Frontal cortex (tissue), 4 donors: Measurements from ENCODE around the gene WHRN. TPM values are rescaled to one million over a fixed set of nuclear protein-coding genes. Genes with fewer than 3 reads are reported as not detected.

Experiments
- DNase-seq, 2 donors: peaks; one replicate each; pipeline ENCODE4 v3.0.0; 2012; ENCODE audit warnings: low spot score in 2 of 2
- FAIRE-seq: peaks from 2 replicates; lab custom pipeline; 2012; peaks lifted over from hg19 to GRCh38; lab: Jason Lieb, UNC
- total RNA-seq: library from RNA; depleted of rRNA; stranded (reverse); fragments of >200 nt; gene quantifications from one replicate; pipeline ENCODE4 v1.2.3, GENCODE V29; 2014
- donor health status: control.
- donor health status: control.
- donor health status: control.

The WHRN gene
- 0.41 TPM for total RNA-seq

DNA sequence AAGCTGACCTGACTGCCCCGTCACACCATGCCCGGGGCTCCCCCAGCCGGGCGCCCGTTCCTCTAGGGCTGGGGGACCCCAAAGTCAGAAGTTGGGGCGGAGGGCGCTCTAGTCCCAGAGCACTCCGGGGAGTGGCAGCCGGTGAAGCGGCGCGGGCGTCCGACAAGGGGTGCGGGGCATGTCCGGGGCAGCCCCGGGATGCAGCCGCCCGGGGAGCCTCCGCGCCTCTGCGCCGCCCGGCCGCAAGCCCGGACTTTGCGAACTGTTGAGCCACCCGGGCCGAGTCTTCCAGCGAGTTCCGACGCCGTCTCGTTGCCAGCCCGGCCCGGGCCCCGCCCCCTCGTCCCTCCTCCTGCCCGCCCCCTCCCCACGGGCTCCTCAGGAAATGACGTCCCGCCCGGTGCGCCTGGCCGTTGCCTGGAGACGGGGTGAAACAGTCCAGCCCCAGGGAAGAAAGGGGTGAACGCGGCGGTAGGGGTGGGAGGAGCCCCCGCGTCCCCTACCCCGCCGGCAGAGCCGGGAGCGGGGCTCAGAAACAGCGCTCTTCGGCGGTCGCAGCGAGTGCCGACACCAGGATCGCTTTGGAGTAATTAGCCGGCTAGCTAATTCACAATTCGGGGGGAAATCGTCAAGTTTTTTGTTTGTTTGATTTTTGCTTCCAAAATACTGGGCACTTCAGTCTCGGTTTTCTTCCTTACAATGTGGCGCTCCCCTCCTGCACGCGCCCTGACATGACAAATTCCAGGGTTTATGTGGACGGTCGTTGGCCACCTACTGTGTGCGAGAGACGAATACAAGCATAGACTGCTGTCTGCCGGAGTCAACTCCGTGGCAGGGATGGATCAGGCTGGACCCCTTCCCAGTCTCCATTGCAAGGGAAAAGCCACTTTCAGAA lies at the start of gene WHRN:
Gene WHRN (minus strand): TSS at position 287 of the 895 bp plus-strand sequence. CDS start 672 bp downstream, outside the sequence.
- DNase-seq (peak; percentile 92 to 95), FAIRE-seq (no peak)

DNA sequence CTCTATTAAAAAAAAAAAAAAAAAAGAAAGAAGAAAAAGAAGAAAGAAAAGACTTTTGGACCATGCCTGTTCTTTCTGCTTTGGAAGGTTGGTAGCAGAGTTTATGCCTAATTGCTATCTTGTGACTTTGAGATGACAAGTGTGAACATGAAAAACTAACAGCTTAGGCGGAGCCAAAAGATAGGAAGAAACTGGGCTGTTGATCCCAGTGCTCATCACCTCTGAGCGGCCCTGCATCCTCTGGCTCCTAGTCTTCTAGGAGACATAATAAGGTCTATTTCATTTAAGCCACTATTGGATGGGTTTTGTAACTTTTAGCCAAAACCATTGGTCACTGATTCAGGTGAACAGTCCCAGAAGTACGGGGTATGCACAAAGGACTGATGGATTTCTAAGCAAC lies 47.9 kb upstream of the WHRN start:
- no peak for FAIRE-seq
- no peak for DNase-seq

DNA sequence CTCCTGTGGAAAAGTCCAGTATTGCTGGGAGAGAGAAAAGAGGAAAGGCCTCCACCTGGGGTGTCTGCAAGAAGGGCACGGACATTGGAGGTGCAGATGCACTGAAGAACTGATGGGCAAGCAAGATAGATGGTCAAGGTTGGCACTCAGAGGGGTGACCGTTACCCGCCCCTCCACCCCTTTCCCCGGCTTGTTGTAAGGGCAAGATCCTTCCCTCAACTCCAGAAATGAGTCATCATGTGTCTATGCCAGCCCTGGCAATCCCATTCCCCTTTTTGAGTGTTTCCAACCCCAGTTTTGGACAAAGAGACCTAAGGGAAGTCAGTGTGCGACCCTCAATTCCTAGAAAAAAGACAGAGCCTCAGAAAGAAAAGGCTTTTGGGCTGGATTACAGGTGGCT lies 47.4 kb upstream of the WHRN start:
- DNase-seq (no peak), FAIRE-seq (no peak)

DNA sequence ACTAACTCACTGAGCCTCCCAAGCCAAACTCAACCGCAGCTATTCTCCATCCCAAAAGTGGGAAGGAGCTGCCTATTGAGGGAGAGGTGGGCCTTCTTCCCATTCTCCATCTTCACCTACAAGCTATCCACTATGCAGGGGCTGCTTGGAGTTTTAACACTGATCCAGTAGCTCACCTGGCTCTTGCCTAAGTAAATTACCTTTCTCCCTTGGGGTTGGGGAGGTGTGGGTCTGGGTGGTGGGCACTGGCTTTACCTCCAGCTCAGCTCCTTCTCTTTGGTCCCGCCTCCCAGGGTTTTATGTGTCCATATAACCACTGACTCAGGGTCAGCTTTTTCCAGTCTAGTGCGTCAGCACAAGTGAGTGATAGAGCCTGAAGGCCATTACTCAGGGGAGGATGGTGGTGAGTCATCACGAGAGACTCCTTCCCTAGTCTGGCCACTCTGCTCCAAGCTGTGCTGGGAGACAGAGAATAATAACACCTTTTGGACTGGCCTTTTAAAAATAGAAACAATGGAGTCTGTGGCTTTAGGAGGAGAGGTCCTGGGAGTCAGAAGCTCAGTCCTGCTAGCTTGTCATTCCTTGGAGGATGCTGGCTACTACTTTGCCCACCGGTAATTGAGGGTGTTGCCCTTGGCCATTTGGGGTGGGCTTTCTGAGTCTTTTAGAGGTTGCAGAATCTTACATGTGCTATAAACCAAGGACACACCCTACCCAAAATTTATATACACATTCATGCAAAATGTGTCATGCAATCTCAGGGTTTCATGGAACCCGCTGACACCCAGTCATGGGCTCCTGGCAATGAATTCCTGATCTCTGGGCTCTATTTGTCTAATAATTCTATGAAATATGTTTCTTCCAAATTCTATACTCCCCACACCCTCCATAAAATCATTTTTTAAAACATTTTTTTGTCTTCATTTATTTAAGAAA lies 46.7 kb upstream of the WHRN start:
- FAIRE-seq (no peak), DNase-seq (no peak)

DNA sequence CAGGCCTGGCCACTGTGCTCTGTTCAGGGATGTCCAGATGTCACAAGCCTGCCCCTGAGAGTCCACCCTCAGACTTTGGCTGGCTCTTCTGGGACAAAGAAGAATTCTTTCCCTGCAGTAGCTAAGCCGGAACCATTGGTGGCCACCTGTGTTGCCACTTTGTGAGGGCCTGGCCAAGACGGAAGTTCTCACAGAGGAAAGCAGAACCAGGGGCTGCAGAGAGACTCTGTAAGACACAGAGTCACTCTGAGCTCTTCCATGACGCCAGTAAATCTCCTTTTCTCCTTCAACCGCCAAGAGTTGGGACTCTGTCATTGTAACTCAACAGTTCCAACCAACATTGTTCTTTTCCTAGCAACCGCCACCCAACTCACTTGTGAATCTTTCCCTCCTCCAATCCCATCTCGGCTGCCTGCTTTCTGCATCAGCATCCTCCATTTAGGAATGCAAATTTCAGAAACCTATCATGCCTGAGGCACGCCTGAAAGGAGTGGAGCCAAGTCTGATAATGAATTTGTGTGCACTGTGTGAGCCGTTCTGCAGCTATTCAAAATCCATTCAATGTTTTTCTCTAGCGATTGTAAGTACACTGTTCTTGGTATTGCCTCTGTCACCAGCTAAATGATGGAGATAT lies 44.5 kb upstream of the WHRN start:
- no peak for FAIRE-seq
- no peak for DNase-seq

DNA sequence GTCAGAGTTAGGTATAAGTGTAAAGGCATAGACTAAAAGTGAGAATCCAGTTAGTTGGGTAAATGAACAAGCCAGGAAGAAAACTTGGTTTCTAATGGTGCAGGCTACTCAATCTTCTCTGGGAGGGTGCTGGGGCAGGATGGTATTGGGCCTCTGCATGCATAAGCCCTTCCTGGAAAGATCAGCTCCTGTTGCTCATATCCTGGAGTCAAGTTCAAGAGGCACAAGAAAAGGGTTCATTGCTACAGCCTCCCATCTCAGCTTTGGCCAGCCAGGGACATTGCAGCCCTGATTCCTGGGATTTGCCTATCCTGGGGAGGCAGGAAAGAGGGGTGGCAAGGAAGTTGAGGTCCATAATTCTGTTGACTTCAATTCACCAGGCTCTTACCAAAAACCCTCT lies 41.6 kb upstream of the WHRN start:
- FAIRE-seq (no peak), DNase-seq (no peak)

DNA sequence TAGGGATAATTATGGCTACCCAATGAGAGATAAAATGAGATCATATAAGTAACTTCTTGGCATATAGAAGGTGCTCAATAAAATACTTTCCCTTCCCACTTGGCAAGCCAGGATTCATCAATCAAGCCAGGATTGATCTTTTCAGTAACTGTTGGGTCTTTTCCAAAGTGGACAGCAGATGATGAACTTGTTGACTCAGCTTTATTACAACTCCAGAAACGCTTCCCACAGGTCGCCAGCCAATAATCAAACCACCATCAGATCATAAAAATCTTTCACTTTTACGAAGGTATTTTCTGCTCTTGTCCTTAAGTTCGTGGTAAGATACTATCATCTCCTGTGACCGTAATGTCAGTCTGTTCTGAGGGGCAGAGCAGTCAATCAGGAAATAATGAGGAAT lies 39.8 kb upstream of the WHRN start:
- no peak for DNase-seq
- no peak for FAIRE-seq

DNA sequence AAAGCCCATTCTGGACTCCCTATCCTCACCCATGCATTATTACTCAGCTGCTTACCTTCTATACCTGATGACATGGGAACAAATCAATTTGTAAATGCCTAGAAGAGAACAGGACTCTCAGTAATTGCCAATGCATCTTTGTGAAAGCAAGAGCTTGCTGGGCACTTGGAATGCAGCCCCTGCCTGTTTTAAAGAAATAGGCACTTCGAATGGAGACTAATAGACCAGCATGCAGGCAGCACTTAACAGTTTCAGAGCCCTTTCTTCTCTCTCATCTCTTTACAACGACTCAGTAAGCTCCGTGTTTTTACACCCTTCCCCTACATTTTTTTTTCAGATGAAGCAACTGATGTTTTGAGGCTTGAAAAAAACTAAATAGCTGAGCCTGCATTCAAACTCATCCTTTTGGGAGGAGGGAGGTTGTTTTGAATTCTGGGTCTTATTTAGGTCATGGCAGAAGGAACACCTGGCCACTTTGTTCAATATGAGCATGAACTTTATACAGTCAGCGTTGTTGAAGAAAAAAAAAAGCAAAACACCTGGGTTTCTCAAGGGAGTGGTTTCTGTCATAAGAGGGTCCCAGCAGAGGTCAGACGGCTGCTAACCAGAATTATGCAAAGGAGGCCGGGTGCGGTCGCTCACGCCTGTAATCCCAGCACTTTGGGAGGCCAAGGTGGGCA lies 34.6 kb upstream of the WHRN start:
- no peak for FAIRE-seq

DNA sequence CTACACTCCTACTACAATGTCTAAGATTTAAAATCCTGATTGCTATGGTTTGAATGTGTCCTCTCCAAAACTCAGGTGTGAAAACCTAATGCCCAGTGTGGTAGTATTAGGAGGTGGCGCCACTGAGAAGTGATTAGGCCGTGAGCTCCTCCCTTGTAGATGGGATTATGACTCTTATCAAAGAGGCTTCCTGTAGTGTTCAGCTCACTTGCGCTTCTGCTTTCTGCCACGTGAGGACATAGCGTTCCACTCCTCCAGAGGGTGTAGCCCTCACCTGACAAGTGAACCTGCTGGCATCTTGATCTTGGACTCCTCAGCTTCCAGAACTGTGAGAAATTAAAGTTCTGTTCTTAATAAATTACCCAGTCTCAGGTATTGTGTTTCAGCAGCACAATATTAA lies 33.0 kb upstream of the WHRN start:
- DNase-seq (no peak), FAIRE-seq (no peak)

More for the DNA sequence above, 34.6 kb upstream of the WHRN start:
- no peak for DNase-seq

DNA sequence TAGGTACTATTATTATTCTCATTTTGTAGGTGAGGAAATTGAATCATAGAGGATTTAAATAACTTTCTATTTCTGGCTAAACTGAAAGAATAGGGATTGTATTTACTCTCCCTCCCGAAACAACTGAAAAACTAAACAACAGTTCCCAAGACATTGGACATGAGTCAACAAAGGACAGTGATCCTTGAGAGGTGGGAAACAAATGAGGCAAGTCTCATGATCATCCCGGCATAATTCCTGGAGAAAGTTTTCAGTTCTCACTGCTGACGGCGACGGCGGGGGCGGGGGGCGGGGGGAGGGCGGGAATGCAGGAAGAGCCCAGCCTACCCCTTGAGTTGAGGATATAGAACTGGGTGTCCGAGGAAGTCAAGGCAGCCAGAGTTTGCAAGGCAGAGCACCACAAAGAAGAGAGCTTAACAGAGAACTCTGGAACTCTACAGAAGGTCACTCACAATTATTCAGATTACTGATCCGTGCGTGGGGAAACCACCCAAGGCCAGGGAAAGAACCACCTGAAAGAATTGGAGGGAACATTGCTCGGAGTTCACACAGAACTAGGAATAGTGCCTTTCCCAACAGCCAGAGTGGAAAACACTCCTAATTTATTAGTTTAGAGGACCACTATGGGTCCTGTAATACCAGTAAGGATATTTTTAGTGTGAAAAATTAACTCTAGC lies 27.4 kb upstream of the WHRN start:
- DNase-seq (no peak), FAIRE-seq (no peak)

DNA sequence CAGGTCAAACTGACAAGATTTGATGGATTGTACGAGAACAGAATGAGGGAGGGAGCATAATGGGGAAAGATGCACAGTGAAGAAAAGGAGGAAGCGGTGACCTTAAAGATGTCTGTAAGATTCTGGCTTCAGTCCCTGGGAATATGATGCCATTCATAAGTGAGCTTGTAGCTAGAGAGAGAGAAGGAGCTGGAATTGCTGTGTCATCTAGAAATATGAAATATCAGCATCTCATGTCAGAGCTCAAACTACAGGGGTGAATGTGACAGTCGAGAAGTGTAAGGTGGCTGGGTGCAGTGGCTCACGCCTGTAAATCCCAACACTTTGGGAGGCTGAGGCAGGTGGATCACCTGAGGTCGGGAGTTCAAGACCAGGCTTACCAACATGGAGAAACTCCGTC lies 24.0 kb upstream of the WHRN start:
- no peak for DNase-seq
- no peak for FAIRE-seq

DNA sequence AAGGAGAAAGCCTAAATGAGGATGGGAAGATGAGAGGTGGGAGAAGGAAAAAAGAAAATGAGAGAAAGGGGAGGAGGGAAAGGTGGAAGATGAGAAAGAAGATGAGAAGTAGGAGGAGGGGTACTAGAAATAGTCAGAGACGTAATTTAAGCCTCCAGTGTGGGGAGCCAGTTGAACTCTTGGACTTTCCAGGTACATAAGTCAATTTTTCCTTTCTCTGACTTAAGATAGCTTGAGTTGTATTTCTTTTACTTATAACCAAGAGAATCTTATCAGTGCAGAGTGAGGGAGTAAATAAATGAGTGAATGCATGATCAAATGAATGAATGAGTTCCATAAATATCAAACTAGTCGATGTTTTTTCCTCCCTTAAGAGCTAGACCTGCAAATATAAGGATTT lies 21.5 kb upstream of the WHRN start:
- DNase-seq (no peak), FAIRE-seq (no peak)

DNA sequence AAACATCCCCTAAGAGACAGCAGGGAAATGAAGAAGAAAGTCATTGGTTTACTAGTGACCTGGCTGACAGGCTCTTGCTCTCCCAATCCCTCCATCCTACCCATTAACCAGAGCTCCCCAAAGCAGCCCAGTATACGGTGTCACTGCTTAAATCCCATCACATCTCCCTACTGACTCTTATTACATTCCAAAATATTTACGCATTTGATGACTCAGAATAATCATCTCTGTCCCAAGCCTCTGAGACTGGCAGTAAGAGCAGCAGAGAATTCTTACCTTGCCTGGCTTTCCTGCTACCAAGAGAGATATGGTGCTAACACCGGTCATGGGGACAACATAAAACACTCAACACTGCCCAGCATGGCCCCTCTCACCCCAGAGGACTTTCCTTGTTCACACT lies 20.2 kb upstream of the WHRN start:
- DNase-seq, result no peak
- FAIRE-seq, result no peak

DNA sequence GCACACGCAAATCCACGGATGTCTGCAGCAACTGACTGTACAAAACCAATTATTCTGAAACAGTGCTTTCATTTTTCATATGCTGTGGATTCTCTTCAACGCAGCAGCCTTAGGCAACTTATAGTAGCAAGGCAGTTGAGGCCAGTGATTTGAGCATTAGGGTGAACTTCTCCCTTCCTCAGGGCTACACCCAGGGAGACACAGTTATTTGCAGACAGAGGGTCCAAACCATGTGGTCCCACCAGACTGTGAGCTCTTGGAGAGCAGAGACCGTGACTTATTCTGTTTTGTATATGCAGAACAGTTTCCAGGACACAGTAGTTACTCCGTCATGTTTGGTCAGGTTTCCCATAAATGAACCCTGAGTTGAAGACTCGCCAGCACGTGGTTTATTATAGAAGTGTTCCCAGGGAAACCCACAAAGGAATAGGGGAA lies 19.0 kb upstream of the WHRN start:
- no peak for DNase-seq
- no peak for FAIRE-seq

DNA sequence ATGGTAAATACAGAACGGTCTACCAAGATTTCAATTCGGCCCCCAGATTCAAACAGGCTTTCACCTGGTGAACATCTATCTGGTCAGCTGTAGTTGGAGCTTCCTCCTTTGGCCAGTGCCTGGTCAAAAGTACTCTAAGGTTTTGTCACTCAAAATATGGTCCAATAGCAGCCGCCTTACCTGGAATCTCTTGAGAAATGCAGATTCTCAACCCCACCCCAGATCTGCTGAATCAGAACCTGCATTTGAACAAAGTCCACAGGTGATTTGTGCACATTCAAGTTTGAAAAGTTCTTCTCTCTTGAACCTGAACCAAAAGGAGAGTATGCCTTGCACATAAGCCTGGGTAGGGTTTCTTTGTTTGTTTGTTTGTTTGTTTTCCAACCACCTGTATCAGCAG lies 17.6 kb upstream of the WHRN start:
- FAIRE-seq, result no peak
- DNase-seq, result no peak

DNA sequence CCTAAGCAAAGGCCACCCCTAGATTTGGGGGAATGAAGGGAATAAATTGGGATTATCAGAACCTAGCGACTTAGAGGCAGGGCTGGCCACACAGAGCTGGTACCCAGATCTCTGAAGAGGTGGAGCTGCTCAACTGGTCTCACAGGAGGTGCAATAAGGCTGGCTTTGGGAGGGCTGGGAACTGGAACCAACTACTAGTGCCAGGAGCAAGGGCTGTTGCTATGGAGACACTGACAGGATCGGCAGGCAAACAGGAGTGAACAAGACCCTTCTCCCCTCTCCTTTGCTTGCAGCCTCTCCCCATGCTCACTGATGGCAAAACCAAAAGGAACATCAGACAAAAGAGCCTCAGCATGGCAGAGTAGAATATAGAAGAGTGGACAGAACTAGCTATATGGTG lies 17.0 kb upstream of the WHRN start:
- no peak for FAIRE-seq

DNA sequence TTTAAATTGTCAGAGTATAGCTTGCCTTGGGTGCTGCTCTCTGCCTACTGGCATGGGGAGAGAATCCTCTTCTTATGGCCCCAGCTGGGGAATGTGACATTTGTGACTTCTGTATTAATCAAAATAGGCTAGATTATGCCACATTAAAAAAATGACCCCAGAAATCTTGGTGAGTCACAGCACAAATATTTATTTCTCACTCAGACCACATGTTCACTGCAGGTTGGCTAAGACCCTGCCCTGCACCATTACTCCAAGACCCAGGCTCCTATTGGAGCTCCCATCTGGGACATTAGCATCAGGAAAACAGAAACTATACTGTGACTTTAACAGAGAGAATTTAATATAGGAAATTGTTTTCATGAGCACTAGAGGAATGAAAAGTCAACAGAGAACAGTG lies 16.6 kb upstream of the WHRN start:
- no peak for FAIRE-seq

More for the DNA sequence above, 17.0 kb upstream of the WHRN start:
- DNase-seq, result no peak

DNA sequence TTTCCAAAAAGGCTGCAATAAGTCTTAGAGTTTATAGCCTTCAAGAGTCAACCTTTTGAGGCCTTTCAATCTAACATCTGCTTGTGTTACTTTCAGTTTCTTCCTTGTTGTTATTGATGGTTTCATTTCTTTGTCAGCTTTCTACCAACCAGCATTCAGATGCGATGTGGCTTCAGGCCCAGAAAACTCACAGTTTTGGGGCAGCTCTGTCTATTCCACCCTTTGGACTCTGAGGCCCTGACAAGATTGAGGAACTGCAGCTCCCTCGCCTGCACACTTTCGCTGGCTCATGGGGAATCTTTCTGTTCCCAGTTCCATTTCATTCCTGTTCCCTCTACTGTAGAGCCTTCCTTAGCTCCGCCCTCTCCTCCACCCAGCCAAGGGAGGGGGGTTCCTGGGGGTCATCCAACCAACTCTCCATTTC lies 13.3 kb upstream of the WHRN start:
- DNase-seq (no peak), FAIRE-seq (no peak)

More for the DNA sequence above, 16.6 kb upstream of the WHRN start:
- no peak for DNase-seq

DNA sequence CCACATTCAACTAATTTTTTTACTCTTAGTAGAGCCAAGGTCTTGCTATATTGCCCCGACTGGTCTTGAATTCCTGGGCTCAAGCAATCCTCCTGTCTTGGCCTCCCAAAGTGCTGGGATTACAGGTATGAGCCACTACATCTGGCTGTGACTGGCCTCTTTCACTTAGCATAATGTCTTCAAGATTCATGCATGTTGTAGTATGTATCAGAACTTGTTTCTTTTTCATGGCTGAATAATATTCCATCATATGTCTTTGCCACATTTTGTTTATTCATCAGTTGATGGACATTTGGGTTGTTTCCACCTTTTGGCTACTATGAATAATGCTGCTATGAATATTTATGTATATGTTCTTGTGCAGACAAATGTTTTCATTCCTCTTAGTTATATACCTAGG lies 12.8 kb upstream of the WHRN start:
- FAIRE-seq, result no peak
- DNase-seq, result no peak
